SK-N-MC (cell line): ENCODE results near the gene TPX2.

Source experiments
- DNase-seq: peaks from one replicate; pipeline ENCODE4 v3.0.0-alpha.2; 2011; ENCODE audit warnings: low read depth, low spot score
- H3K27ac ChIP-seq: fragments of 200-600 bp; sonication (generic); 2 replicates; pipeline ENCODE4 v1.5.1; 2016; ENCODE audit warnings: mixed run types
- H3K36me3 ChIP-seq: fragments of 200-600 bp; sonication (generic); 2 replicates; pipeline ENCODE4 v1.6.1; 2017; ENCODE audit warnings: antibody characterized with exemption, low read length, mixed read lengths; ENCODE audit not compliant: insufficient read depth
- H3K4me3 ChIP-seq: fragments of 200-600 bp; sonication (generic); 2 replicates; pipeline ENCODE4 v1.5.1; 2016
- H3K9ac ChIP-seq: fragments of 200-600 bp; sonication (generic); 2 replicates; pipeline ENCODE4 v1.8.0; 2017; ENCODE audit warnings: mixed run types, mixed read lengths; ENCODE audit not compliant: insufficient read length
- H3K9me3 ChIP-seq: fragments of 200-600 bp; sonication (generic); 2 replicates; pipeline ENCODE4 v1.6.1; 2017; ENCODE audit warnings: low read depth, mild to moderate bottlenecking, antibody characterized with exemption, low read length, moderate library complexity, mixed read lengths
- EZH2 ChIP-seq: fragments of 200-600 bp; sonication (generic); IDR thresholded peaks from one replicate; pipeline ENCODE4 v1.6.1; 2017; ENCODE audit warnings: antibody characterized with exemption
- FOXP2 ChIP-seq: optimal IDR thresholded peaks from 2 replicates; pipeline ENCODE3; 2011; ENCODE audit warnings: mild to moderate bottlenecking, moderate library complexity; ENCODE audit not compliant: insufficient read depth; ENCODE audit errors: extremely low read length, control extremely low read depth
- POLR2AphosphoS5 ChIP-seq: IDR thresholded peaks from 2 replicates; pipeline ENCODE4 v1.6.1; 2012; ENCODE audit warnings: mild to moderate bottlenecking, low read depth, low read length, borderline replicate concordance

TPX2 gene

GRCh38 chr20:31829731-31830130 is 90.6 kb downstream of the TPX2 start:
- H3K36me3 ChIP-seq = no peaks in the 10 kb centered on the region
- DNase-seq = no peak
- TF ChIP-seq EZH2 (no peak), FOXP2 (no peak), POLR2AphosphoS5 (no peak)
- no peaks in the 10 kb centered on the region for H3K9me3 ChIP-seq
- no peak overlapping the region for H3K27ac ChIP-seq
- no peak overlapping the region for H3K9ac ChIP-seq
- H3K4me3 ChIP-seq = no peak overlapping the region

- Histone ChIP-seq H3K9me3 (no peaks in the 10 kb centered on the region), H3K9ac (no peak overlapping the region), H3K36me3 (no peaks in the 10 kb centered on the region), H3K27ac (no peak overlapping the region), H3K4me3 (no peak overlapping the region)
- DNase-seq = no peak
- TF ChIP-seq POLR2AphosphoS5 = no peak
Observed at GRCh38 chr20:31830406-31830981, 91.4 kb downstream of the TPX2 start.

GRCh38 chr20:31831211-31831610 is 92.1 kb downstream of the TPX2 start:
- no peaks in the 10 kb centered on the region for H3K9me3 ChIP-seq
- H3K27ac ChIP-seq = no peak overlapping the region
- DNase-seq = no peak
- no peaks in the 10 kb centered on the region for H3K36me3 ChIP-seq
- H3K9ac ChIP-seq = no peak overlapping the region
- no peak for TF ChIP-seq EZH2
- TF ChIP-seq FOXP2 = no peak
- TF ChIP-seq POLR2AphosphoS5 = no peak
- no peak overlapping the region for H3K4me3 ChIP-seq

- Histone ChIP-seq H3K27ac (no peak overlapping the region), H3K9ac (no peak overlapping the region), H3K4me3 (no peak overlapping the region), H3K36me3 (no peaks in the 10 kb centered on the region), H3K9me3 (no peaks in the 10 kb centered on the region)
- no peak for TF ChIP-seq FOXP2
- TF ChIP-seq EZH2 = no peak
- no peak for TF ChIP-seq POLR2AphosphoS5
- no peak for DNase-seq
Observed at GRCh38 chr20:31831771-31832306, 92.7 kb downstream of the TPX2 start.

- TF ChIP-seq FOXP2 = no peak
- no peak for TF ChIP-seq POLR2AphosphoS5
- TF ChIP-seq EZH2 = no peak
- no peak overlapping the region for H3K9ac ChIP-seq
- H3K9me3 ChIP-seq = no peaks in the 10 kb centered on the region
- DNase-seq = no peak
- H3K36me3 ChIP-seq = no peaks in the 10 kb centered on the region
- H3K27ac ChIP-seq = no peak overlapping the region
- no peak overlapping the region for H3K4me3 ChIP-seq
Observed at GRCh38 chr20:31833130-31833930, 94.2 kb downstream of the TPX2 start.

GRCh38 chr20:31833931-31834521 is 94.9 kb downstream of the TPX2 start:
- no peak for TF ChIP-seq EZH2
- no peak for TF ChIP-seq FOXP2
- no peak for TF ChIP-seq POLR2AphosphoS5
- Histone ChIP-seq H3K27ac (no peak overlapping the region), H3K36me3 (no peaks in the 10 kb centered on the region), H3K9ac (no peak overlapping the region), H3K4me3 (no peak overlapping the region), H3K9me3 (no peaks in the 10 kb centered on the region)
- DNase-seq = no peak

- H3K9me3 ChIP-seq = no peaks in the 10 kb centered on the region
- no peak for DNase-seq
- no peak overlapping the region for H3K9ac ChIP-seq
- no peak overlapping the region for H3K4me3 ChIP-seq
- TF ChIP-seq POLR2AphosphoS5 (no peak), FOXP2 (no peak), EZH2 (no peak)
- no peak overlapping the region for H3K27ac ChIP-seq
- H3K36me3 ChIP-seq = no peaks in the 10 kb centered on the region
Observed at GRCh38 chr20:31835554-31835953, 96.5 kb downstream of the TPX2 start.

GRCh38 chr20:31835977-31836852 is 97.1 kb downstream of the TPX2 start:
- Histone ChIP-seq H3K36me3 (no peaks in the 10 kb centered on the region), H3K9me3 (no peaks in the 10 kb centered on the region), H3K9ac (no peak overlapping the region), H3K4me3 (no peak overlapping the region), H3K27ac (no peak overlapping the region)
- no peak for DNase-seq
- TF ChIP-seq EZH2 = no peak
- no peak for TF ChIP-seq POLR2AphosphoS5
- TF ChIP-seq FOXP2 = no peak
